Camera-type eye (tissue), 1 donor: ENCODE measurements around the gene SERPINA7. TPM values are rescaled to one million over a fixed set of nuclear protein-coding genes. Genes with fewer than 3 reads are reported as not detected.

Experiments used
- total RNA-seq: library from RNA; depleted of rRNA; stranded (reverse); fragments of >200 nt; gene quantifications from one replicate; pipeline ENCODE4 v1.2.3, GENCODE V29; 2014

Gene SERPINA7
- total RNA-seq, result not detected

GRCh38 chrX:106038625-106039024 is at the start of gene SERPINA7:
TSS of gene SERPINA7 (minus strand) at chrX:106038727. CDS start at chrX:106037058, 1,669 bp downstream.

Other genes starting within 250 kb of the SERPINA7 start
- gene NRK, start 216.2 kb downstream of the SERPINA7 start, total RNA-seq, result 40.8 TPM
- 6.3 TPM for gene PWWP3B, start 129.6 kb upstream of the SERPINA7 start, total RNA-seq